ENCODE results near the gene DLG1. TPM values are rescaled to one million over a fixed set of nuclear protein-coding genes. Genes with fewer than 3 reads are reported as not detected.

Gene DLG1
- total and polyA plus RNA-seq, 4 donors: 47.8 to 130 (median 67.9) TPM

DNA sequence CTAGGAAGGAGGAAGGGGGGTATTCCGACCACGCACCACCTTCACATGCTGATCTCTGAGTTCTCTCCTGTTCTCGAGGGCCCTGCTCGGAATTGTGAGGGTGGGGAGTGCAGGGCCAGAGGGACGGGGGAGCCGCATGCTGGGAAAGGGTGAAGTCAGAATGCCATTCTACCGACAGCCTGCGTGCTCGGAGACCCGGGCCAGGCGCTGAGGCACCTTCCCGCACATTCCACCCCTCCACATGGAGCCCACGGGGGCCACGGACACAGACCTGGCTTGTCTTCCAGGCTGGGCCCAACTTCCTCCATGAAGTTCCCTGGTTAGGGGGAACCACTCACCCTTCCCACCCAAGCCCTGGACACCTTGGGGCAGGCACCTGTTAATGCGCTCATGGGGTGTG lies 301.1 kb downstream of the DLG1 start:
- Histone ChIP-seq H3K4me3 (ENCODE audit: low read depth, low read length) (no peak overlapping the region), H3K4me1 (ENCODE audit: control insufficient read depth, insufficient read depth, low read length) (peaks cover 15% of the 10 kb centered on the region), H3K9me3 (ENCODE audit: control insufficient read depth, insufficient read depth, low read length) (no peaks in the 10 kb centered on the region), H3K27ac (ENCODE audit: low read depth, low read length) (no peak overlapping the region), H3K36me3 (ENCODE audit: control insufficient read depth, insufficient read depth, low read length) (no peaks in the 10 kb centered on the region), H3K27me3 (ENCODE audit: control insufficient read depth, insufficient read depth, low read length) (no peaks in the 10 kb centered on the region)
- DNase-seq (ENCODE audit: low read depth in 4 of 6, low spot score in 6 of 6): no peak
- 90% methylated on average over 13 of the region's 15 CpGs for WGBS (ENCODE audit: insufficient coverage)

- 84% methylated on average over 15 of the region's 17 CpGs for WGBS (ENCODE audit: insufficient coverage)
Measured at GRCh38 chr3:196996454-196997265, 301.8 kb downstream of the DLG1 start.

GRCh38 chr3:196995646-196996355 lies 302.6 kb downstream of the DLG1 start:
- Histone ChIP-seq H3K4me3 (ENCODE audit: low read depth, low read length) (no peak overlapping the region), H3K36me3 (ENCODE audit: control insufficient read depth, insufficient read depth, low read length) (no peaks in the 10 kb centered on the region), H3K9me3 (ENCODE audit: control insufficient read depth, insufficient read depth, low read length) (no peaks in the 10 kb centered on the region), H3K27me3 (ENCODE audit: control insufficient read depth, insufficient read depth, low read length) (no peaks in the 10 kb centered on the region), H3K4me1 (ENCODE audit: control insufficient read depth, insufficient read depth, low read length) (peaks cover 3% of the 10 kb centered on the region), H3K27ac (ENCODE audit: low read depth, low read length) (no peak overlapping the region)
- whole genome bisulfite sequencing (ENCODE audit: insufficient coverage): 79% methylated on average over 11 of the region's 14 CpGs
- DNase-seq (ENCODE audit: low read depth in 4 of 6, low spot score in 6 of 6): no peak

More at GRCh38 chr3:196996454-196997265, 301.8 kb downstream of the DLG1 start:
- no peaks in the 10 kb centered on the region for H3K27me3 ChIP-seq (ENCODE audit: control insufficient read depth, insufficient read depth, low read length)
- H3K36me3 ChIP-seq (ENCODE audit: control insufficient read depth, insufficient read depth, low read length): no peaks in the 10 kb centered on the region
- no peak for DNase-seq (ENCODE audit: low read depth in 4 of 6, low spot score in 6 of 6)
- no peaks in the 10 kb centered on the region for H3K9me3 ChIP-seq (ENCODE audit: control insufficient read depth, insufficient read depth, low read length)
- no peak overlapping the region for H3K27ac ChIP-seq (ENCODE audit: low read depth, low read length)
- peaks cover 9% of the 10 kb centered on the region for H3K4me1 ChIP-seq (ENCODE audit: control insufficient read depth, insufficient read depth, low read length)
- no peak overlapping the region for H3K4me3 ChIP-seq (ENCODE audit: low read depth, low read length)

- H3K36me3 ChIP-seq (ENCODE audit: control insufficient read depth, insufficient read depth, low read length): no peaks in the 10 kb centered on the region
- H3K27me3 ChIP-seq (ENCODE audit: control insufficient read depth, insufficient read depth, low read length): no peaks in the 10 kb centered on the region
- 94% methylated on average over 17 of the region's 19 CpGs for WGBS (ENCODE audit: insufficient coverage)
- H3K27ac ChIP-seq (ENCODE audit: low read depth, low read length): no peak overlapping the region
- peaks cover 3% of the 10 kb centered on the region for H3K4me1 ChIP-seq (ENCODE audit: control insufficient read depth, insufficient read depth, low read length)
- H3K4me3 ChIP-seq (ENCODE audit: low read depth, low read length): no peak overlapping the region
- no peaks in the 10 kb centered on the region for H3K9me3 ChIP-seq (ENCODE audit: control insufficient read depth, insufficient read depth, low read length)
- DNase-seq (ENCODE audit: low read depth in 4 of 6, low spot score in 6 of 6): no peak
Measured at GRCh38 chr3:196995027-196995426, 303.4 kb downstream of the DLG1 start.

DNA sequence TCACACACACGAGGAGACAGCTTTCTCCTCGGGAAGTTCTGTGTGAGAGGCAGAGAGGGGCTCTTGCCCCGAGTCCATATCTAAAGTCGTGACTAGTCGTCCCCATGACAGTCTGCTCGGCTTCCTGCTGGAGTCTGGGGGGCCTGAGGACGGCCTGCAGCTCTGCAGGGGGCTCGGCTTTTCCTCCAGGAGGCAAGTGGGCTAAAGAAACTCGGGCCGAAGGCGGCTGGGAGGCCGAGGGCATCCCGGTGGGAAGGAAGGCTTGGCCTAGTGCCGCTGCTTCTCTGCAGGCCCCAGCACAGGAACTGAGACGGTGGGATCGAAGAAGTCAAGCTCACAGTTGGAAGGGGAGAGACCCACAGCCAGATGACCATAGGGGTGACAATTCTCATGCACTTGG lies 304.4 kb downstream of the DLG1 start:
- Histone ChIP-seq H3K9me3 (ENCODE audit: control insufficient read depth, insufficient read depth, low read length) (no peaks in the 10 kb centered on the region), H3K27ac (ENCODE audit: low read depth, low read length) (no peak overlapping the region)
- 48% methylated on average over 16 of the region's 16 CpGs for WGBS (ENCODE audit: insufficient coverage)

More for the DNA sequence above, 304.4 kb downstream of the DLG1 start:
- Histone ChIP-seq H3K4me1 (ENCODE audit: control insufficient read depth, insufficient read depth, low read length) (peaks cover 3% of the 10 kb centered on the region), H3K36me3 (ENCODE audit: control insufficient read depth, insufficient read depth, low read length) (no peaks in the 10 kb centered on the region), H3K4me3 (ENCODE audit: low read depth, low read length) (no peak overlapping the region), H3K27me3 (ENCODE audit: control insufficient read depth, insufficient read depth, low read length) (no peaks in the 10 kb centered on the region)
- no peak for DNase-seq (ENCODE audit: low read depth in 4 of 6, low spot score in 6 of 6)

Small RNA genes lying within 50 kb of the gene (small RNA-seq; reads per million reads assigned to genes)
- not detected for gene MIR4797 (ENCODE audit: low replicate concordance)

Data from spinal cord (tissue), 10 donors.